ENCODE data around the gene ARID1B.

DNA sequence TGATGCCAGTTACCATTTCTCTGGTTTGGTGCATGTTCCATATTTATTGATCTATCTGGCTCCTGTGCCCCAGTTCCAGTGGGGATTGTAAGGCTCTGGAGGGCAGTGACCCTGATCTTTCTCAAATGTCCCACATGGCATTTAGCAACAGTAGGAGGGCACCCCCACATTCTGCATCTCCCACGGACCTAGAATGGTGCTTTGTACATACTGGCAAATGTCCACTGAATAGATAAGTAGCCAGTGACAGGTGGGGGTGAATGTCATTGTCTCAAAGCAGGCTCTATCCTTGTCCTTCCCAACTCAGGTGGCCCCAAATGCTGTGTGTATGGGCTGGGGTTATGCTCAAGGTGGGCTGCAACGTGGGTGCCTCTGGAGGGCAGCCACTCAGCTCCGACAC, 462.0 kb downstream of the ARID1B start:
- TF ChIP-seq, protein P1, sequence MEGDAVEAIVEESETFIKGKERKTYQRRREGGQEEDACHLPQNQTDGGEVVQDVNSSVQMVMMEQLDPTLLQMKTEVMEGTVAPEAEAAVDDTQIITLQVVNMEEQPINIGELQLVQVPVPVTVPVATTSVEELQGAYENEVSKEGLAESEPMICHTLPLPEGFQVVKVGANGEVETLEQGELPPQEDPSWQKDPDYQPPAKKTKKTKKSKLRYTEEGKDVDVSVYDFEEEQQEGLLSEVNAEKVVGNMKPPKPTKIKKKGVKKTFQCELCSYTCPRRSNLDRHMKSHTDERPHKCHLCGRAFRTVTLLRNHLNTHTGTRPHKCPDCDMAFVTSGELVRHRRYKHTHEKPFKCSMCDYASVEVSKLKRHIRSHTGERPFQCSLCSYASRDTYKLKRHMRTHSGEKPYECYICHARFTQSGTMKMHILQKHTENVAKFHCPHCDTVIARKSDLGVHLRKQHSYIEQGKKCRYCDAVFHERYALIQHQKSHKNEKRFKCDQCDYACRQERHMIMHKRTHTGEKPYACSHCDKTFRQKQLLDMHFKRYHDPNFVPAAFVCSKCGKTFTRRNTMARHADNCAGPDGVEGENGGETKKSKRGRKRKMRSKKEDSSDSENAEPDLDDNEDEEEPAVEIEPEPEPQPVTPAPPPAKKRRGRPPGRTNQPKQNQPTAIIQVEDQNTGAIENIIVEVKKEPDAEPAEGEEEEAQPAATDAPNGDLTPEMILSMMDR (IDR thresholded peaks at IDR 0.05) = no peak
- TF ChIP-seq POLR2A (IDR thresholded peaks at IDR 0.05) (no peak), POLR2AphosphoS5 (IDR thresholded peaks at IDR 0.05) (no peak), EP300 (IDR thresholded peaks at IDR 0.05) (no peak)
